GM23338 (cell line): ENCODE data around the gene MAPK8IP2. TPM values are rescaled to one million over a fixed set of nuclear protein-coding genes. Genes with fewer than 3 reads are reported as not detected.

Source experiments
- ATAC-seq: fragments of 200-7000 bp; cut with Tn5 transposase; 3 replicates; pipeline ENCODE4 v1.9.1; 2020
- DNase-seq: peaks from one replicate; pipeline ENCODE4 v3.0.0-alpha.2; 2015; ENCODE audit warnings: low spot score
- H2AFZ ChIP-seq: fragments of 200-600 bp; sonication (generic); 2 replicates; pipeline ENCODE4 v1.8.0; 2016; ENCODE audit warnings: antibody characterized with exemption, mild to moderate bottlenecking, moderate library complexity
- H3F3A ChIP-seq: fragments of 200-600 bp; sonication (generic); replicated peaks from 2 replicates; pipeline ENCODE4 v1.8.0; 2017; ENCODE audit warnings: antibody characterized with exemption, mixed run types, low read depth
- H3K27ac ChIP-seq: fragments of 200-600 bp; sonication (generic); 2 replicates; pipeline ENCODE4 v1.6.1; 2016; ENCODE audit warnings: low read depth
- H3K27me3 ChIP-seq: fragments of 200-600 bp; sonication (generic); 2 replicates; pipeline ENCODE4 v1.8.0; 2016; ENCODE audit warnings: mild to moderate bottlenecking, mixed run types, moderate library complexity; ENCODE audit not compliant: insufficient read depth
- H3K36me3 ChIP-seq: fragments of 200-600 bp; sonication (generic); 2 replicates; pipeline ENCODE4 v1.8.0; 2016; ENCODE audit warnings: mild to moderate bottlenecking; ENCODE audit not compliant: insufficient read depth
- H3K4me1 ChIP-seq: fragments of 200-600 bp; sonication (generic); 2 replicates; pipeline ENCODE4 v1.8.0; 2016; ENCODE audit warnings: mild to moderate bottlenecking, moderate library complexity; ENCODE audit not compliant: insufficient read depth
- H3K4me2 ChIP-seq: fragments of 200-600 bp; sonication (generic); 2 replicates; pipeline ENCODE4 v1.7.1; 2017; ENCODE audit warnings: mixed run types
- H3K4me3 ChIP-seq: fragments of 200-600 bp; sonication (generic); 2 replicates; pipeline ENCODE4 v1.6.1; 2016; ENCODE audit warnings: mixed run types
- H3K79me2 ChIP-seq: fragments of 200-600 bp; sonication (generic); replicated peaks from 2 replicates; pipeline ENCODE4 v1.8.0; 2017; ENCODE audit warnings: mild to moderate bottlenecking; ENCODE audit not compliant: insufficient read depth
- H3K9me2 ChIP-seq: fragments of 200-600 bp; sonication (generic); 2 replicates; pipeline ENCODE4 v1.8.0; 2017; ENCODE audit not compliant: insufficient read depth
- H4K20me1 ChIP-seq: fragments of 200-600 bp; sonication (generic); replicated peaks from 2 replicates; pipeline ENCODE4 v1.8.0; 2017; ENCODE audit warnings: mild to moderate bottlenecking; ENCODE audit not compliant: insufficient read depth
- H3K27ac Mint-ChIP-seq: 2 replicates; pipeline ENCODE4 v1.8.0; 2020; ENCODE audit warnings: inconsistent platforms, mild to moderate bottlenecking, moderate library complexity, mixed read lengths
- H3K27me3 Mint-ChIP-seq: 3 replicates; pipeline ENCODE4 v1.8.0; 2022; ENCODE audit warnings: low read depth, mild to moderate bottlenecking, moderate library complexity, mixed read lengths, inconsistent platforms; ENCODE audit not compliant: insufficient read depth, poor library complexity
- H3K36me3 Mint-ChIP-seq: 3 replicates; pipeline ENCODE4 v1.8.0; 2021; ENCODE audit warnings: low read depth, mild to moderate bottlenecking, inconsistent platforms, moderate library complexity, mixed read lengths
- H3K4me1 Mint-ChIP-seq: 3 replicates; pipeline ENCODE4 v1.8.0; 2020; ENCODE audit warnings: mild to moderate bottlenecking, inconsistent platforms, mixed read lengths
- H3K4me3 Mint-ChIP-seq: 3 replicates; pipeline ENCODE4 v1.8.0; 2021; ENCODE audit warnings: moderate library complexity, mild to moderate bottlenecking, inconsistent platforms, mixed read lengths
- H3K9me3 Mint-ChIP-seq: 3 replicates; pipeline ENCODE4 v1.8.0; 2020; ENCODE audit warnings: moderate library complexity, mild to moderate bottlenecking, inconsistent platforms, mixed read lengths
- CREB1 ChIP-seq: fragments of 250-450 bp; sonication (Bioruptor Pico); IDR thresholded peaks from 2 replicates; pipeline ENCODE4 v1.5.0; 2020; ENCODE audit warnings: low read depth, mild to moderate bottlenecking, moderate library complexity
- ETS1 ChIP-seq: IDR thresholded peaks from 2 replicates; pipeline ENCODE4 v1.6.1; 2016; ENCODE audit warnings: antibody characterized with exemption
- EZH2 ChIP-seq: fragments of 200-600 bp; sonication (generic); IDR thresholded peaks from one replicate; pipeline ENCODE4 v1.8.0; 2017; ENCODE audit warnings: antibody characterized with exemption, mild to moderate bottlenecking, low read depth; ENCODE audit not compliant: unreplicated experiment
- EZH2phosphoT487 ChIP-seq: fragments of 200-600 bp; sonication (generic); IDR thresholded peaks from one replicate; pipeline ENCODE4 v1.8.1; 2018; ENCODE audit warnings: antibody characterized with exemption; ENCODE audit not compliant: unreplicated experiment
- JUNB ChIP-seq: IDR thresholded peaks from one replicate; pipeline ENCODE4 v1.6.1; 2016; ENCODE audit warnings: antibody characterized with exemption; ENCODE audit not compliant: unreplicated experiment
- NANOG ChIP-seq: IDR thresholded peaks from 2 replicates; pipeline ENCODE4 v1.6.1; 2016; ENCODE audit warnings: antibody characterized with exemption, borderline replicate concordance
- POLR2AphosphoS5 ChIP-seq: IDR thresholded peaks from 2 replicates; pipeline ENCODE4 v1.6.1; 2016; ENCODE audit warnings: antibody characterized with exemption, low read depth
- STAT1 ChIP-seq: IDR thresholded peaks from one replicate; pipeline ENCODE4 v1.6.1; 2016; ENCODE audit warnings: antibody characterized with exemption; ENCODE audit not compliant: unreplicated experiment
- ZNF114 ChIP-seq: fragments of 250-450 bp; sonication (Bioruptor Pico); IDR thresholded peaks from 2 replicates; pipeline ENCODE4 v1.5.0; 2020; ENCODE audit warnings: mild to moderate bottlenecking, moderate library complexity
- ZNF331 ChIP-seq: fragments of 250-450 bp; sonication (Bioruptor Pico); IDR thresholded peaks from 2 replicates; pipeline ENCODE4 v1.5.0; 2020; ENCODE audit warnings: low read depth, mild to moderate bottlenecking, moderate library complexity
- polyA plus RNA-seq: library from polyadenylated mRNA; unstranded; fragments of >200 nt; fragmentation: Nextera tagmentation; extraction: Ambion mirVana; gene quantifications from 2 replicates; pipeline ENCODE4 v1.2.1, GENCODE V29; 2016
- total RNA-seq: library from RNA; depleted of rRNA; stranded (reverse); fragments of >200 nt; shearing (Covaris generic); gene quantifications from 2 replicates; pipeline ENCODE4 v1.2.3, GENCODE V29; 2014
- TF ChIP-seq, protein P1 (sequence below), 2 experiments: fragments of 200-600 bp in 1 of 2; sonication (generic) in 1 of 2; conservative IDR thresholded peaks; 2 replicates each; pipeline versions ENCODE4 v1.5.1 to v1.6.1; 2016 to 2017; ENCODE audit warnings: antibody characterized with exemption in 2 of 2, low read depth in 2 of 2, mild to moderate bottlenecking in 2 of 2, moderate library complexity in 1 of 2
- TF ChIP-seq, protein P2 (sequence below): IDR thresholded peaks from one replicate; pipeline ENCODE4 v1.6.1; 2018; ENCODE audit warnings: antibody characterized with exemption; ENCODE audit not compliant: unreplicated experiment
- TF ChIP-seq, protein P3 (sequence below): fragments of 250-450 bp; sonication (Bioruptor Pico); IDR thresholded peaks from 2 replicates; pipeline ENCODE4 v1.5.0; 2020; ENCODE audit warnings: mild to moderate bottlenecking, moderate library complexity

The MAPK8IP2 gene
- total and polyA plus RNA-seq, 2 experiments from 2014 or later: 0.15 to 3.5 TPM

- no peaks in the 10 kb centered on the region; the same call in 1 of the 2 replicates for H3F3A ChIP-seq
- no peaks in the 10 kb centered on the region for H3K9me2 ChIP-seq
- no peak overlapping the region for H2AFZ ChIP-seq
- no peak overlapping the region for H3K27ac Mint-ChIP-seq
- H3K4me3 Mint-ChIP-seq: no peak overlapping the region
- no peaks in the 10 kb centered on the region for H3K4me1 Mint-ChIP-seq
- TF ChIP-seq POLR2AphosphoS5 (no peak), ZNF331 (no peak), EZH2phosphoT487 (no peak), STAT1 (no peak), ETS1 (no peak), CREB1 (CRISPR knock-in tag) (no peak), JUNB (no peak), NANOG (no peak), EZH2 (no peak), ZNF114 (CRISPR knock-in tag) (no peak)
- TF ChIP-seq, protein P1, sequence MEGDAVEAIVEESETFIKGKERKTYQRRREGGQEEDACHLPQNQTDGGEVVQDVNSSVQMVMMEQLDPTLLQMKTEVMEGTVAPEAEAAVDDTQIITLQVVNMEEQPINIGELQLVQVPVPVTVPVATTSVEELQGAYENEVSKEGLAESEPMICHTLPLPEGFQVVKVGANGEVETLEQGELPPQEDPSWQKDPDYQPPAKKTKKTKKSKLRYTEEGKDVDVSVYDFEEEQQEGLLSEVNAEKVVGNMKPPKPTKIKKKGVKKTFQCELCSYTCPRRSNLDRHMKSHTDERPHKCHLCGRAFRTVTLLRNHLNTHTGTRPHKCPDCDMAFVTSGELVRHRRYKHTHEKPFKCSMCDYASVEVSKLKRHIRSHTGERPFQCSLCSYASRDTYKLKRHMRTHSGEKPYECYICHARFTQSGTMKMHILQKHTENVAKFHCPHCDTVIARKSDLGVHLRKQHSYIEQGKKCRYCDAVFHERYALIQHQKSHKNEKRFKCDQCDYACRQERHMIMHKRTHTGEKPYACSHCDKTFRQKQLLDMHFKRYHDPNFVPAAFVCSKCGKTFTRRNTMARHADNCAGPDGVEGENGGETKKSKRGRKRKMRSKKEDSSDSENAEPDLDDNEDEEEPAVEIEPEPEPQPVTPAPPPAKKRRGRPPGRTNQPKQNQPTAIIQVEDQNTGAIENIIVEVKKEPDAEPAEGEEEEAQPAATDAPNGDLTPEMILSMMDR (conservative IDR thresholded peaks at IDR 0.05; ENCODE audit: low read depth in 2 of 2): no peak
- TF ChIP-seq, protein P2, sequence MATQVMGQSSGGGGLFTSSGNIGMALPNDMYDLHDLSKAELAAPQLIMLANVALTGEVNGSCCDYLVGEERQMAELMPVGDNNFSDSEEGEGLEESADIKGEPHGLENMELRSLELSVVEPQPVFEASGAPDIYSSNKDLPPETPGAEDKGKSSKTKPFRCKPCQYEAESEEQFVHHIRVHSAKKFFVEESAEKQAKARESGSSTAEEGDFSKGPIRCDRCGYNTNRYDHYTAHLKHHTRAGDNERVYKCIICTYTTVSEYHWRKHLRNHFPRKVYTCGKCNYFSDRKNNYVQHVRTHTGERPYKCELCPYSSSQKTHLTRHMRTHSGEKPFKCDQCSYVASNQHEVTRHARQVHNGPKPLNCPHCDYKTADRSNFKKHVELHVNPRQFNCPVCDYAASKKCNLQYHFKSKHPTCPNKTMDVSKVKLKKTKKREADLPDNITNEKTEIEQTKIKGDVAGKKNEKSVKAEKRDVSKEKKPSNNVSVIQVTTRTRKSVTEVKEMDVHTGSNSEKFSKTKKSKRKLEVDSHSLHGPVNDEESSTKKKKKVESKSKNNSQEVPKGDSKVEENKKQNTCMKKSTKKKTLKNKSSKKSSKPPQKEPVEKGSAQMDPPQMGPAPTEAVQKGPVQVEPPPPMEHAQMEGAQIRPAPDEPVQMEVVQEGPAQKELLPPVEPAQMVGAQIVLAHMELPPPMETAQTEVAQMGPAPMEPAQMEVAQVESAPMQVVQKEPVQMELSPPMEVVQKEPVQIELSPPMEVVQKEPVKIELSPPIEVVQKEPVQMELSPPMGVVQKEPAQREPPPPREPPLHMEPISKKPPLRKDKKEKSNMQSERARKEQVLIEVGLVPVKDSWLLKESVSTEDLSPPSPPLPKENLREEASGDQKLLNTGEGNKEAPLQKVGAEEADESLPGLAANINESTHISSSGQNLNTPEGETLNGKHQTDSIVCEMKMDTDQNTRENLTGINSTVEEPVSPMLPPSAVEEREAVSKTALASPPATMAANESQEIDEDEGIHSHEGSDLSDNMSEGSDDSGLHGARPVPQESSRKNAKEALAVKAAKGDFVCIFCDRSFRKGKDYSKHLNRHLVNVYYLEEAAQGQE: no peak
- TF ChIP-seq, protein P3, sequence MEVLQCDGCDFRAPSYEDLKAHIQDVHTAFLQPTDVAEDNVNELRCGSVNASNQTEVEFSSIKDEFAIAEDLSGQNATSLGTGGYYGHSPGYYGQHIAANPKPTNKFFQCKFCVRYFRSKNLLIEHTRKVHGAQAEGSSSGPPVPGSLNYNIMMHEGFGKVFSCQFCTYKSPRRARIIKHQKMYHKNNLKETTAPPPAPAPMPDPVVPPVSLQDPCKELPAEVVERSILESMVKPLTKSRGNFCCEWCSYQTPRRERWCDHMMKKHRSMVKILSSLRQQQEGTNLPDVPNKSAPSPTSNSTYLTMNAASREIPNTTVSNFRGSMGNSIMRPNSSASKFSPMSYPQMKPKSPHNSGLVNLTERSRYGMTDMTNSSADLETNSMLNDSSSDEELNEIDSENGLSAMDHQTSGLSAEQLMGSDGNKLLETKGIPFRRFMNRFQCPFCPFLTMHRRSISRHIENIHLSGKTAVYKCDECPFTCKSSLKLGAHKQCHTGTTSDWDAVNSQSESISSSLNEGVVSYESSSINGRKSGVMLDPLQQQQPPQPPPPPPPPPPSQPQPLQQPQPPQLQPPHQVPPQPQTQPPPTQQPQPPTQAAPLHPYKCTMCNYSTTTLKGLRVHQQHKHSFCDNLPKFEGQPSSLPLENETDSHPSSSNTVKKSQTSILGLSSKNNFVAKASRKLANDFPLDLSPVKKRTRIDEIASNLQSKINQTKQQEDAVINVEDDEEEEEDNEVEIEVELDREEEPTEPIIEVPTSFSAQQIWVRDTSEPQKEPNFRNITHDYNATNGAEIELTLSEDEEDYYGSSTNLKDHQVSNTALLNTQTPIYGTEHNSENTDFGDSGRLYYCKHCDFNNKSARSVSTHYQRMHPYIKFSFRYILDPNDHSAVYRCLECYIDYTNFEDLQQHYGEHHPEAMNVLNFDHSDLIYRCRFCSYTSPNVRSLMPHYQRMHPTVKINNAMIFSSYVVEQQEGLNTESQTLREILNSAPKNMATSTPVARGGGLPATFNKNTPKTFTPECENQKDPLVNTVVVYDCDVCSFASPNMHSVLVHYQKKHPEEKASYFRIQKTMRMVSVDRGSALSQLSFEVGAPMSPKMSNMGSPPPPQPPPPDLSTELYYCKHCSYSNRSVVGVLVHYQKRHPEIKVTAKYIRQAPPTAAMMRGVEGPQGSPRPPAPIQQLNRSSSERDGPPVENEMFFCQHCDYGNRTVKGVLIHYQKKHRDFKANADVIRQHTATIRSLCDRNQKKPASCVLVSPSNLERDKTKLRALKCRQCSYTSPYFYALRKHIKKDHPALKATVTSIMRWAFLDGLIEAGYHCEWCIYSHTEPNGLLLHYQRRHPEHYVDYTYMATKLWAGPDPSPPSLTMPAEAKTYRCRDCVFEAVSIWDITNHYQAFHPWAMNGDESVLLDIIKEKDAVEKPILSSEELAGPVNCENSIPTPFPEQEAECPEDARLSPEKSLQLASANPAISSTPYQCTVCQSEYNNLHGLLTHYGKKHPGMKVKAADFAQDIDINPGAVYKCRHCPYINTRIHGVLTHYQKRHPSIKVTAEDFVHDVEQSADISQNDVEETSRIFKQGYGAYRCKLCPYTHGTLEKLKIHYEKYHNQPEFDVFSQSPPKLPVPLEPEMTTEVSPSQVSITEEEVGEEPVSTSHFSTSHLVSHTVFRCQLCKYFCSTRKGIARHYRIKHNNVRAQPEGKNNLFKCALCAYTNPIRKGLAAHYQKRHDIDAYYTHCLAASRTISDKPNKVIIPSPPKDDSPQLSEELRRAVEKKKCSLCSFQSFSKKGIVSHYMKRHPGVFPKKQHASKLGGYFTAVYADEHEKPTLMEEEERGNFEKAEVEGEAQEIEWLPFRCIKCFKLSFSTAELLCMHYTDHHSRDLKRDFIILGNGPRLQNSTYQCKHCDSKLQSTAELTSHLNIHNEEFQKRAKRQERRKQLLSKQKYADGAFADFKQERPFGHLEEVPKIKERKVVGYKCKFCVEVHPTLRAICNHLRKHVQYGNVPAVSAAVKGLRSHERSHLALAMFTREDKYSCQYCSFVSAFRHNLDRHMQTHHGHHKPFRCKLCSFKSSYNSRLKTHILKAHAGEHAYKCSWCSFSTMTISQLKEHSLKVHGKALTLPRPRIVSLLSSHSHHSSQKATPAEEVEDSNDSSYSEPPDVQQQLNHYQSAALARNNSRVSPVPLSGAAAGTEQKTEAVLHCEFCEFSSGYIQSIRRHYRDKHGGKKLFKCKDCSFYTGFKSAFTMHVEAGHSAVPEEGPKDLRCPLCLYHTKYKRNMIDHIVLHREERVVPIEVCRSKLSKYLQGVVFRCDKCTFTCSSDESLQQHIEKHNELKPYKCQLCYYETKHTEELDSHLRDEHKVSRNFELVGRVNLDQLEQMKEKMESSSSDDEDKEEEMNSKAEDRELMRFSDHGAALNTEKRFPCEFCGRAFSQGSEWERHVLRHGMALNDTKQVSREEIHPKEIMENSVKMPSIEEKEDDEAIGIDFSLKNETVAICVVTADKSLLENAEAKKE (CRISPR knock-in tag): no peak
- H3K27me3 ChIP-seq: no peaks in the 10 kb centered on the region
- no peak overlapping the region for H3K4me2 ChIP-seq
- H3K27ac ChIP-seq: no peak overlapping the region
- H3K36me3 ChIP-seq: no peaks in the 10 kb centered on the region
- H3K79me2 ChIP-seq: no peaks in the 10 kb centered on the region
- no peaks in the 10 kb centered on the region for H3K9me3 Mint-ChIP-seq
- H3K36me3 Mint-ChIP-seq: peaks cover 41% of the 10 kb centered on the region
- DNase-seq: no peak
- no peak overlapping the region for H3K4me3 ChIP-seq
- H3K27me3 Mint-ChIP-seq: peaks cover 7% of the 10 kb centered on the region
- H3K4me1 ChIP-seq: no peaks in the 10 kb centered on the region
- H4K20me1 ChIP-seq: no peaks in the 10 kb centered on the region
- ATAC-seq: no peak
Observed at GRCh38 chr22:50573491-50574382, 26.9 kb upstream of the MAPK8IP2 start.
